Adipocyte (in vitro differentiated cells): ENCODE measurements around the gene KISS1R.
A peak's percentile ranks its signal among the peaks of the same experiment; 100 is the strongest.

Experiments used
- DNase-seq: peaks from one replicate; pipeline ENCODE4 v3.0.0-alpha.2; 2015; ENCODE audit warnings: low read depth
- H3K27me3 ChIP-seq: replicated peaks from 2 replicates; pipeline ENCODE4 v1.7.0; 2013; ENCODE audit warnings: mild to moderate bottlenecking, low read length, moderate library complexity; ENCODE audit not compliant: control insufficient read depth, insufficient read depth
- H3K36me3 ChIP-seq: 2 replicates; pipeline ENCODE4 v1.7.0; 2013; ENCODE audit warnings: low read length, mild to moderate bottlenecking, moderate library complexity; ENCODE audit not compliant: control insufficient read depth, insufficient read depth, severe bottlenecking
- H3K4me1 ChIP-seq: 2 replicates; pipeline ENCODE4 v1.7.0; 2013; ENCODE audit warnings: mild to moderate bottlenecking, low read length, moderate library complexity; ENCODE audit not compliant: control insufficient read depth, insufficient read depth
- H3K4me3 ChIP-seq: 2 replicates; pipeline ENCODE4 v1.7.0; 2013; ENCODE audit warnings: mild to moderate bottlenecking, low read length, moderate library complexity
- H3K9ac ChIP-seq: 2 replicates; pipeline ENCODE4 v1.7.0; 2013; ENCODE audit warnings: mild to moderate bottlenecking, low read length, moderate library complexity
- H3K9me3 ChIP-seq: 2 replicates; pipeline ENCODE4 v1.7.0; 2013; ENCODE audit warnings: mild to moderate bottlenecking, low read length, moderate library complexity; ENCODE audit not compliant: control insufficient read depth

The KISS1R gene

DNA sequence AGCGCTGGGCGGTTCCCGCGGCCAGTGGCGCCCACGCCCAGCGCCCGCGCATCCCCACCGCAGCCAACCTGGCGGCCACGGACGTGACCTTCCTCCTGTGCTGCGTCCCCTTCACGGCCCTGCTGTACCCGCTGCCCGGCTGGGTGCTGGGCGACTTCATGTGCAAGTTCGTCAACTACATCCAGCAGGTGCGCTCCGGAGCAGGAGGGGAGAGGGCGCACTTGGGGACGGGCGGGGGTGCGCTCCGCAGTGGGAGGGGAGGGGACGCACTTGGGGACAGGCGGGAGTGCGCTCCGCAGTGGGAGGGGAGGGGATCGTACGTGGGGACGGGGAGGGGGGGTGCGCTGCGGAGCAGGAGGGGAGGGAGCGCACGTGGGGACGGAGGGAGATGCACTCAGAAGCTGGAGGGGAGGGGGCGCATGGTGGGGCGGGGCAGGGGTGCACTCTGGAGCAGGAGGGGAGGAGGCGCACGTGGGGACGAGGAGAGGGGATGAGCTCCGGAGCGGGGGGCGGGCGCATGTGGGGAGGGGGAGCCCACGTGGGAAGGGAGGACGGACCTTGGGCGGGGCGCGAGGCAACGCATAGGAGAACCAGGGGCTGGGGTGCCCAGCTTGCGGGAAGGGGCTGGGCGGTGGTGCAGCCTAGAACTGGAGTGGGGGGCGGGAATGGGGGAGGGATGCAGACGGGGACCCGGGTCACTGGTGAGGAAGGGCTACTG, 1.5 kb downstream of the KISS1R start:
- H3K36me3 ChIP-seq, result no peaks in the 10 kb centered on the region
- H3K4me1 ChIP-seq, result peaks cover 4% of the 10 kb centered on the region
- no peak overlapping the region for H3K4me3 ChIP-seq
- H3K9ac ChIP-seq, result no peak overlapping the region
- H3K9me3 ChIP-seq, result no peaks in the 10 kb centered on the region
- DNase-seq, result no peak
- H3K27me3 ChIP-seq, result peaks cover 5% of the 10 kb centered on the region

DNA sequence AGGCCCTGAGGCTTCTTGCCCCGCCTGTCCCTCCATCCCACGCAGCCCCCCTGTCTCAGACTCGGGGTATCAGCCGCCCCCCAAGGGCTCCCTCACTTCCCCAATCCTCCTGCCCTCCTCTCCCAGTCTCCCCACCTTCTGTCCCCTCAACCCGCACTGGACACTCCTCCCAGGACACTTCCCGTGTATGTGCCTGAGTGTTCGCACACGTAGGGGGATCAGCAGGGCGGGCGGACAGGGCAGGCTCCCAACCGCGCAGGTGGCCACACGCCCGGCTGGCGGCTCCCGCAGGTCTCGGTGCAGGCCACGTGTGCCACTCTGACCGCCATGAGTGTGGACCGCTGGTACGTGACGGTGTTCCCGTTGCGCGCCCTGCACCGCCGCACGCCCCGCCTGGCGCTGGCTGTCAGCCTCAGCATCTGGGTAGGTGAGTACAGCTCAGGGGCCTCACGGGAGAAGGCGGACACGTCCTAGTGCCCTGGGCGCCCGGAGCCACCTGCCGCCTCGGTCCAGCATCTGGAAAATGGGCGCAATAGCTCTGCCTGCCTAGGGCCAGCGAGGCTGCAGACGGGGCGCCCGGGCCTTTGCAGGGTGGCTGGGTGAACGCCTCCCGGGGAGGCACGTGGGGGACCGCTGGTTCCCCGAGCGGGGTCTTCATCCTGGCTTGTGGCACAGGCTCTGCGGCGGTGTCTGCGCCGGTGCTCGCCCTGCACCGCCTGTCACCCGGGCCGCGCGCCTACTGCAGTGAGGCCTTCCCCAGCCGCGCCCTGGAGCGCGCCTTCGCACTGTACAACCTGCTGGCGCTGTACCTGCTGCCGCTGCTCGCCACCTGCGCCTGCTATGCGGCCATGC, 2.3 kb downstream of the KISS1R start:
- H3K9me3 ChIP-seq, result no peaks in the 10 kb centered on the region
- no peak overlapping the region for H3K9ac ChIP-seq
- peaks cover 5% of the 10 kb centered on the region for H3K27me3 ChIP-seq
- peaks cover 3% of the 10 kb centered on the region for H3K4me1 ChIP-seq
- no peak for DNase-seq
- no peaks in the 10 kb centered on the region for H3K36me3 ChIP-seq
- H3K4me3 ChIP-seq, result no peak overlapping the region

DNA sequence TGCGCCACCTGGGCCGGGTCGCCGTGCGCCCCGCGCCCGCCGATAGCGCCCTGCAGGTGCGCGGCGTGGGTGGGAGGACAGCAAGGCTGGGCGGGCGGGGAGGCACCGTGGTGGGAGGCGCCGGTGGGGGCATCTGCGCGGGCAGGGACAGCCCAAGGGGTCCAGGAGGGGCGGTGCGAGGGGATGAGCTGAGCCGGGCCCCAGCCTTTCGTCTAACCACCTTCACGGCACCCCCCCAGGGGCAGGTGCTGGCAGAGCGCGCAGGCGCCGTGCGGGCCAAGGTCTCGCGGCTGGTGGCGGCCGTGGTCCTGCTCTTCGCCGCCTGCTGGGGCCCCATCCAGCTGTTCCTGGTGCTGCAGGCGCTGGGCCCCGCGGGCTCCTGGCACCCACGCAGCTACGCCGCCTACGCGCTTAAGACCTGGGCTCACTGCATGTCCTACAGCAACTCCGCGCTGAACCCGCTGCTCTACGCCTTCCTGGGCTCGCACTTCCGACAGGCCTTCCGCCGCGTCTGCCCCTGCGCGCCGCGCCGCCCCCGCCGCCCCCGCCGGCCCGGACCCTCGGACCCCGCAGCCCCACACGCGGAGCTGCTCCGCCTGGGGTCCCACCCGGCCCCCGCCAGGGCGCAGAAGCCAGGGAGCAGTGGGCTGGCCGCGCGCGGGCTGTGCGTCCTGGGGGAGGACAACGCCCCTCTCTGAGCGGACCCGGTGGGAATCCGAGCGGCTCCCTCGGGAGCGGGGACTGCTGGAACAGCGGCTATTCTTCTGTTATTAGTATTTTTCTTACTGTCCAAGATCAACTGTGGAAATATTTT, 3.1 kb downstream of the KISS1R start:
- H3K9me3 ChIP-seq, result no peaks in the 10 kb centered on the region
- no peaks in the 10 kb centered on the region for H3K36me3 ChIP-seq
- H3K4me1 ChIP-seq, result peaks cover 7% of the 10 kb centered on the region
- H3K27me3 ChIP-seq, result peaks cover 5% of the 10 kb centered on the region
- peak; percentile 54 for DNase-seq
- no peak overlapping the region for H3K4me3 ChIP-seq
- H3K9ac ChIP-seq, result no peak overlapping the region

DNA sequence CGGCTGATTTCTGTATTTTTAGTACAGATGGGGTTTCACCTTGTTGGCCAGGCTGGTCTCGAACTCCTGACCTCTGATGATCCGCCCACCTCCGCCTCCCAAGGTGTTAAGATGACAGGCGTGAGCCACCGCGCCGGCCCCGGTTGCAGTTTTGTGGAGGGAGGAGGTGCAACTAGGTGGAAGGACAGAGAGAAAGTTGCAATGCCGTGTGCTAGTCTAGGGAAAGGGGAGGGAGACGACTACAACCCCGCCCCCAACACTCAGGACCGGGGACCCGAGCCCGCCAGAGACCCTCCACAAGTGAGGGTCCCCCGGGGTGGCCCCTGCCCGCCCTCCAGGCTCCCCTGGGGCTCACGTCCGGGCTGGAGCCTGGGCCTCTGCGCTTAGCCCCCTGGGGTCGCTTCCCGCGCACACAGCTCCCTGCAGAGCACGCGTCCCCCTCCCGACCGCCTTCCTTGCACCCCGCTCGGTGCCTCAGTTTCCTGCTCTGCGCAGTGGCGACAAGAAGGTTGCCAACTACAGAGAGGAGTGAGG, 7.5 kb downstream of the KISS1R start:
- DNase-seq, result no peak
- peaks cover 19% of the 10 kb centered on the region for H3K4me1 ChIP-seq

DNA sequence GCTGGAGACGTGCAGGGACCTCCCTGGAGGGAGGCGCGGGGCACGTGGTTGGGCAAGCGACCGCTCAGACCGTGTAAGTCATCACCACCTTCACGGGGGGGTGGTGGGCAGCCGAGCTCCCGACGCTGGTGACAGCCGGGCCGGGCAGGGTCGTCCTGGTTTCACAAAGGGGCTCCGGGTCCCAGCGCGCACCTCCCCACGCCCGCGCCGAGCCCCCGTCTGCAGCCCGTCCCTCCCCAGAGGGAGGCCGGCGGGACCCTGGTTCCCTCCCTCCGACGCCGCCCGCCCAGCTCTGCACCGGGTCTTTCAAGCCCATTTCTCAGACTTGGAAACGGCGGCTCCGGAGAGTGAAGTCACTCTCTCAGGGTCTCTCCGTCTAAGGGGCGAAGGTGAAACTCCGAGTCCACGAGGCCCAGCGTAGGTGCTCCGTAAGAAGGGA, 8.0 kb downstream of the KISS1R start:
- no peaks in the 10 kb centered on the region for H3K27me3 ChIP-seq
- peak overlapping the region; percentile 88 for H3K4me3 ChIP-seq
- peak overlapping the region; percentile 90 for H3K9ac ChIP-seq
- peaks cover 4% of the 10 kb centered on the region for H3K36me3 ChIP-seq
- peaks cover 19% of the 10 kb centered on the region for H3K4me1 ChIP-seq
- DNase-seq, result peak; percentile 53
- no peaks in the 10 kb centered on the region for H3K9me3 ChIP-seq

More for the DNA sequence above, 7.5 kb downstream of the KISS1R start:
- H3K36me3 ChIP-seq, result no peaks in the 10 kb centered on the region
- H3K9ac ChIP-seq, result peak overlapping the region; percentile 90
- H3K27me3 ChIP-seq, result no peaks in the 10 kb centered on the region
- peak overlapping the region; percentile 88 for H3K4me3 ChIP-seq
- no peaks in the 10 kb centered on the region for H3K9me3 ChIP-seq

DNA sequence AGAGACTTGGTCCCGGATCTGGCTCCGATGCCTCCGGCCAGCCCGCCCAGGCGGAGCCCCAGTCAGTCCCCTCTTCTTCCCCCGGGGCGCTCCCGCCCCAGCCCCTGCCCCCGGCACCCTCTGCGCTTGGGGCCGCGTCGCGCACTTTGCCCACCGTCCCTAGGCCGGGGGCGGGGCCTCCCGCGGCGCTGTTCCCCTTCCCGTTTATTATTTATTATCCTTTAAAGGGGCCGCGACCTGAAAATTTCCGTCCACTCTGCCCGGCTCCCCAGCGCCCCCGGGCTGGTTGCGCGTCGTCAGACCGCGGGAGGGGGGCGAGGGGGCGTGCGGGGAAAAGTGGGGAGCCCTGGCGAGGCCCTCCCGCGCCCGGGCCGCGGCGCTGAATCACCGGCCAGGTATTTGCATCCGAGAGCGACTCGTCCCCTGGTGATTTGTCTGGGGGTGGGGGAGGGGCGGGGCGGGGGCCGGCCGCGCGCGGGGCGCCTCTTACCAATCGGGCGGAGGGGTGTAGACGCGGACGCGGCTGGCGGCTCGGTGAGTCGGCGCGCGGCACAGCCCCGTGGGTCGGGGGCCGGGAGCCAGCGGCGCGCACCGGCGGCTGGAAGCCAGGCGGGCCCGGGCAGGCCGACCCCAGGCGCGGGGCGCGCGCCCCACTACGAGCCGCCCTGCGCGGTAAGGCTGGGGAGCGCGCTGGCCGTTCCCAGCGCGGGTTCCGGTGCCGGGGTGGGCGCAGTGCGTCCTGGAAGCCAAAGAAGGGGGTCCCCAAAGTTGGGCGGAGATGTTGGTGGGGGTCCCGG, 8.6 kb downstream of the KISS1R start, which contains the start of gene ARID3A:
Gene ARID3A (plus strand): TSS at position 510 of the 797 bp plus-strand sequence. CDS start 3,494 bp downstream, outside the sequence.
- Histone ChIP-seq H3K4me1 (peaks cover 19% of the 10 kb centered on the region), H3K27me3 (no peaks in the 10 kb centered on the region), H3K9ac (peak within 1 kb of the TSS; percentile 97), H3K9me3 (no peaks in the 10 kb centered on the region), H3K36me3 (peaks cover 5% of the 10 kb centered on the region), H3K4me3 (peak within 1 kb of the TSS; percentile 91)
- DNase-seq, result peak; percentile 91

DNA sequence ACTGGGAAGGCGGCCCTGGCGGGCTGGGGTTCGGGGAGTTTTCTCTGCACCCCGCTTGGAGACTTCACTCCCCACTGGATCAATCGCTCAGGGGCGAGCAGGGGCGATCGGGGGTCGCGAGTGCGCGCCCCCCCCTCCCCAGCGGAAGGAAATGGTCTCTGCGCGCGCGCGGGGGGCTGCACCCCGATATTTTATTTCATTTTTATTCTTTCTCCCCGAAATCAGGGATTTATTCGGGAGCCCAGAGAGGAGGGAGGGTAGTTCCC, 9.1 kb downstream of the KISS1R start:
- no peaks in the 10 kb centered on the region for H3K9me3 ChIP-seq
- H3K4me3 ChIP-seq, result peak overlapping the region; percentile 91
- no peak for DNase-seq
- H3K27me3 ChIP-seq, result no peaks in the 10 kb centered on the region
- peaks cover 19% of the 10 kb centered on the region for H3K4me1 ChIP-seq
- H3K36me3 ChIP-seq, result peaks cover 10% of the 10 kb centered on the region
- H3K9ac ChIP-seq, result peak overlapping the region; percentile 97

DNA sequence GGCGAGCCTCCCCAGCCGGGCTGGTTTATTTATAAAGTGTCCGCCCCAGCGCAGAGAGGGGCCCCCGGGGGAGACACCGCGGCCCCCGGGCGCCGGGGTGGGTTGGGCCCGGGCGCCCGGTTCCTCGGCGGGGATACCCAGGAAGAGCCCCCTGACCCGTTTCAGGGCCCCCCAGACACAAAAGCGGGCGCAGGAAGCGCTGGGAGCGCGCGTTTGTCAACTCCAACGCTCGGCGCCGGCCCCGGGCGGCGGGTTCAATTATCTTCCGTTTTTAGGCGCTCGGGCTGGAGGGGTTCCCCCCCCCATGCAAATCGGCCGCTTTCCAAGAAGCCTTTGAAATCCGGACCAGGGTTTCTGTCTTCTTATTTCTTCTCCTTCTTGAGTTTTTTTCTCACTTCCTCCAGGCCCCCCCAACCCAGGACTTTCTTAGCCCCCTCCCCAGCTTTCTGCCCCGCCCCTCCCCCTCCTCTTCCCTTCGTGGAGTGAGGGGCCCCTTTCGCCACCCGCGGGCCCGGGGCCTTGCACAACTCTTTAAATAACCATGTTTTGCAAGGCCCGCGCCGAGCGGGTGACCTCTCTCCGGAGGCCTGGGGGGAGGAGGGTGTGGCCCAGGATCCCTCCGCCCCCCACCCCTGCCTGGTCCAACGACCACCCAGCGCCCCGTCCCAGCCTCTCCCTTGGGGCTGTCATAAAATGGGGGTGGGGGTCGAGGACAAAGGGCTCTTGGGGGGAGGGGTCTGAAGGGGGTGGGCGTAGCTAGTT, 9.6 kb downstream of the KISS1R start:
- H3K9ac ChIP-seq, result peak overlapping the region; percentile 97
- no peaks in the 10 kb centered on the region for H3K27me3 ChIP-seq
- peaks cover 19% of the 10 kb centered on the region for H3K4me1 ChIP-seq
- peaks cover 10% of the 10 kb centered on the region for H3K36me3 ChIP-seq
- peak; percentile 89 for DNase-seq
- peak overlapping the region; percentile 91 for H3K4me3 ChIP-seq
- no peaks in the 10 kb centered on the region for H3K9me3 ChIP-seq

DNA sequence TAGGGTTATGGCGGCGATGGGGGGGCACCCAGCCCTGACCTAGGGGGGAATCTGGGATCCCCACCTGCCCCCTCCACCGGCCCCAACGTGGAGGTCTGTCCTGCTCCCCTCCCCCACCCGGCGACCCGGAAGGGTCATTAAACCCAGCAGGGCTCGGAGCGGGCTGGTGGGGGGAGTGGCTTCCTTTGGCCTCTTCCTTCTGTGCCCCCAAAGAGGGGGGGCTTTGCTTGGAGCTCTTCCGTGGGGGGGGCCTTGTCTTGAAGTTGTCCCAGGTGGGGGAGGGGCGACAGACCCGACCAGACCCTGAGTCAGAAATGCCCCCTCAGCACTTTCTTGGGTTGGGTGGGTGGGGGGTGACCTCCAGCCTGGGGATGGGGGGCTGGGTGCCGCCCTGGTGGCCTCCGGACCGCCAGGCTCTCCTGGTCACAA, 10.2 kb downstream of the KISS1R start:
- DNase-seq, result peak; percentile 39
- Histone ChIP-seq H3K9me3 (no peaks in the 10 kb centered on the region), H3K4me1 (peaks cover 18% of the 10 kb centered on the region), H3K9ac (peak overlapping the region; percentile 97), H3K4me3 (peak overlapping the region; percentile 91), H3K36me3 (peaks cover 15% of the 10 kb centered on the region), H3K27me3 (no peaks in the 10 kb centered on the region)
